K562 (cell line): Measurements from ENCODE around the gene DUSP9. TPM values are rescaled to one million over a fixed set of nuclear protein-coding genes. Genes with fewer than 3 reads are reported as not detected.

ENCODE experiments used
- ATAC-seq: fragments of 200-7000 bp; cut with Tn5 transposase; 3 replicates; pipeline ENCODE4 v1.9.1; 2020; ENCODE audit warnings: moderate library complexity
- BruUV-seq: library from RNA; stranded (reverse); fragments of 400-500 nt; replicated peaks from 2 replicates; lab custom pipeline; 2021; lab: Mats Ljungman, UMichigan
- CTCF ChIA-PET: fragments of 300-600 bp; formaldehyde crosslinking; extraction: SDS; loops from one replicate; lab custom pipeline; 2021; ENCODE audit warnings: low intra/inter-chr PET ratio; lab: Yijun Ruan, JAX
- POLR2A ChIA-PET: fragments of 300-600, 350-650 bp; sonication (Branson Sonifier 250); formaldehyde crosslinking; extraction: SDS; loops from one replicate; lab custom pipeline; 2021; ENCODE audit warnings: antibody characterized with exemption, inconsistent platforms; lab: Yijun Ruan, JAX
- DNase-seq, 4 experiments: peaks; one replicate each; pipeline versions ENCODE4 v3.0.0 to v3.0.0-alpha.2; 2011 to 2018; ENCODE audit warnings: low spot score in 3 of 4, mixed read lengths in 3 of 4; ENCODE audit errors: extremely low read depth in 1 of 4
- FAIRE-seq: peaks from 2 replicates; lab custom pipeline; 2011; peaks lifted over from hg19 to GRCh38; lab: Jason Lieb, UNC
- H2AFZ ChIP-seq: 2 replicates; pipeline ENCODE4 v1.6.0; 2011; ENCODE audit warnings: low read depth, low read length, control low read depth, inconsistent platforms
- H3K27ac ChIP-seq: fragments of 200-600 bp; 3 replicates; pipeline ENCODE4 v1.8.0; 2011; ENCODE audit warnings: low read depth, mild to moderate bottlenecking, control low read depth, inconsistent platforms, low read length, moderate library complexity, mixed read lengths; ENCODE audit errors: extremely low read depth
- H3K27me3 ChIP-seq, 2 experiments: fragments of 300-600 bp in 1 of 2; 2 replicates in 1 of 2; 3 replicates in 1 of 2; pipeline versions ENCODE4 v1.6.0 to v1.8.0; 2011; ENCODE audit warnings: inconsistent platforms in 2 of 2, low read length in 2 of 2, mild to moderate bottlenecking in 1 of 2, mixed read lengths in 1 of 2, moderate library complexity in 1 of 2; ENCODE audit not compliant: control insufficient read depth in 2 of 2, insufficient read depth in 2 of 2
- H3K36me3 ChIP-seq: fragments of 300-600 bp; 3 replicates; pipeline ENCODE4 v1.8.0; 2011; ENCODE audit warnings: mild to moderate bottlenecking, low read length, inconsistent platforms; ENCODE audit not compliant: control insufficient read depth, insufficient read depth
- H3K4me1 ChIP-seq, 2 experiments: fragments of 200-600 bp in 1 of 2; replicated peaks in 1 of 2; 2 replicates in 1 of 2; 3 replicates in 1 of 2; pipeline versions ENCODE4 v1.5.1 to v1.8.0; 2011; ENCODE audit warnings: inconsistent platforms in 2 of 2, low read length in 2 of 2, mild to moderate bottlenecking in 1 of 2, mixed read lengths in 1 of 2, moderate library complexity in 1 of 2; ENCODE audit not compliant: control insufficient read depth in 2 of 2, insufficient read depth in 2 of 2
- H3K4me2 ChIP-seq: 2 replicates; pipeline ENCODE4 v1.6.1; 2011; ENCODE audit warnings: low read length, control low read depth, inconsistent platforms, mixed read lengths; ENCODE audit not compliant: insufficient read depth
- H3K4me3 ChIP-seq: fragments of 200-600 bp; sonication (generic), shearing (Covaris generic); 2 replicates; pipeline ENCODE4 v1.5.1; 2016; ENCODE audit warnings: control low read depth, inconsistent platforms
- H3K79me2 ChIP-seq: fragments of 200-600 bp; 3 replicates; pipeline ENCODE4 v1.8.0; 2011; ENCODE audit warnings: low read length, inconsistent platforms; ENCODE audit not compliant: control insufficient read depth, insufficient read depth
- H3K9ac ChIP-seq, 2 experiments: 2 replicates each; pipeline versions ENCODE4 v1.6.0 to v1.6.1; 2011; ENCODE audit warnings: low read depth in 2 of 2, low read length in 2 of 2, control low read depth in 1 of 2, inconsistent platforms in 1 of 2, mild to moderate bottlenecking in 1 of 2, mixed read lengths in 1 of 2; ENCODE audit not compliant: insufficient read depth in 1 of 2
- H3K9me1 ChIP-seq: one replicate; pipeline ENCODE4 v1.6.0; 2011; ENCODE audit warnings: inconsistent platforms, mild to moderate bottlenecking, low read length, moderate library complexity; ENCODE audit not compliant: control insufficient read depth, insufficient read depth
- H3K9me3 ChIP-seq: replicated peaks from 2 replicates; pipeline ENCODE4 v1.5.1; 2011; ENCODE audit warnings: low read depth, low read length, inconsistent platforms; ENCODE audit not compliant: control insufficient read depth, insufficient read depth
- H4K20me1 ChIP-seq: replicated peaks from 2 replicates; pipeline ENCODE4 v1.6.1; 2011; ENCODE audit warnings: low read length, inconsistent platforms, mixed read lengths; ENCODE audit not compliant: control insufficient read depth, insufficient read depth
- CHD2 ChIP-seq: IDR thresholded peaks from 2 replicates; pipeline ENCODE4 v1.6.1; 2011; ENCODE audit warnings: low read depth, low read length
- CTBP1 ChIP-seq: fragments of 450-650 bp; IDR thresholded peaks from 2 replicates; pipeline ENCODE4 v1.6.1; 2016; ENCODE audit warnings: borderline replicate concordance
- GABPA ChIP-seq: fragments of 200-800 bp; sonication (Bioruptor generic); conservative IDR thresholded peaks from 2 replicates; pipeline ENCODE4 v1.6.1; 2016; ENCODE audit warnings: low read depth, missing genetic modification characterization, missing compliant biosample characterization
- HDAC1 ChIP-seq, 2 experiments: fragments of 450-650 bp; IDR thresholded peaks; 2 replicates each; pipeline ENCODE4 v1.6.1; 2016 to 2017; ENCODE audit warnings: inconsistent platforms in 1 of 2, mild to moderate bottlenecking in 1 of 2, moderate library complexity in 1 of 2
- LCOR ChIP-seq: sonication (generic); formaldehyde crosslinking; IDR thresholded peaks from 2 replicates; pipeline ENCODE4 v1.8.0; 2022; ENCODE audit warnings: mild to moderate bottlenecking, missing genetic modification reagents
- NCOA4 ChIP-seq: fragments of 450-650 bp; IDR thresholded peaks from 2 replicates; pipeline ENCODE4 v1.6.1; 2018; ENCODE audit warnings: mild to moderate bottlenecking; ENCODE audit not compliant: partially characterized antibody
- PCBP1 ChIP-seq: fragments of 200-400 bp; formaldehyde crosslinking; IDR thresholded peaks from 2 replicates; pipeline ENCODE4 v1.6.1; 2018; ENCODE audit warnings: mild to moderate bottlenecking, low read depth, low read length; ENCODE audit not compliant: poor library complexity, severe bottlenecking
- PCBP2 ChIP-seq: fragments of 200-400 bp; formaldehyde crosslinking; IDR thresholded peaks from 2 replicates; pipeline ENCODE4 v1.6.1; 2018; ENCODE audit warnings: low read length, low read depth, mild to moderate bottlenecking, moderate library complexity; ENCODE audit not compliant: poor library complexity, severe bottlenecking
- POLR2G ChIP-seq: fragments of 200-400 bp; formaldehyde crosslinking; IDR thresholded peaks from 2 replicates; pipeline ENCODE4 v1.6.1; 2017; ENCODE audit warnings: low read depth, mild to moderate bottlenecking, antibody characterized with exemption, low read length, moderate library complexity
- RBBP5 ChIP-seq: fragments of 200-600 bp; sonication (generic); IDR thresholded peaks from 2 replicates; pipeline ENCODE4 v1.6.1; 2012; ENCODE audit warnings: borderline replicate concordance, mild to moderate bottlenecking, low read length, control low read depth, inconsistent platforms; ENCODE audit not compliant: insufficient read depth, poor library complexity, severe bottlenecking
- RBM25 ChIP-seq: fragments of 200-400 bp; formaldehyde crosslinking; IDR thresholded peaks from 2 replicates; pipeline ENCODE4 v1.6.1; 2018; ENCODE audit warnings: low read length, low read depth, moderate library complexity; ENCODE audit not compliant: severe bottlenecking
- SMAD4 ChIP-seq: fragments of 250-450 bp; sonication (Bioruptor Pico); conservative IDR thresholded peaks from 2 replicates; pipeline ENCODE4 v1.8.0; 2021; ENCODE audit warnings: inconsistent platforms, mild to moderate bottlenecking, moderate library complexity
- TOE1 ChIP-seq, 2 experiments: fragments of 450-650 bp in 1 of 2; sonication (generic) in 1 of 2; formaldehyde crosslinking in 1 of 2; IDR thresholded peaks; 2 replicates each; pipeline versions ENCODE4 v1.7.1 to v1.8.0; 2016 to 2022; ENCODE audit warnings: borderline replicate concordance in 2 of 2, mild to moderate bottlenecking in 2 of 2, antibody characterized with exemption in 1 of 2, inconsistent platforms in 1 of 2, low read depth in 1 of 2, missing genetic modification reagents in 1 of 2, moderate library complexity in 1 of 2
- WGBS: fragments of 100-300 bp; shearing (Covaris generic); methylation state at CpG from one replicate; pipeline ENCODE4 v1.1.6; 2016; ENCODE audit warnings: low coverage, mixed read lengths; ENCODE audit not compliant: insufficient coverage; ENCODE audit errors: missing lambda C conversion rate; 5-methylcytosine and 5-hydroxymethylcytosine counted together
- in situ Hi-C: fragments of 300-500 bp; cut with MboI; formaldehyde crosslinking; loops from 4 replicates; pipeline ENCODE4 v1.15.0; 2018; ENCODE audit warnings: inconsistent platforms, mixed read lengths
- intact Hi-C: fragments of 100-400 bp; cut with micrococcal nuclease; formaldehyde crosslinking; loops from 2 replicates; pipeline ENCODE4 v1.14.2; 2022
- polyA plus RNA-seq, 8 experiments: library from polyadenylated mRNA; depleted of rRNA in 4 of 8; stranded (reverse) in 5 of 8; unstranded in 3 of 8; fragments of >200 nt; fragmentation: Nextera tagmentation in 2 of 8; fragmentation: Illumina TruSeq in 1 of 8; extraction: Ambion mirVana in 2 of 8; extraction: Trizol in 1 of 8; gene quantifications; 2 replicates each; pipeline versions ENCODE4 v1.2.1 to v1.2.3, GENCODE V29; 2011 to 2014; ENCODE audit warnings: inconsistent platforms in 1 of 8, missing spikeins in 1 of 8
- total RNA-seq, 7 experiments: library from RNA; depleted of rRNA in 6 of 7; stranded (reverse); fragments of >200 nt in 6 of 7; fragmentation: Illumina TruSeq in 2 of 7; extraction: Trizol in 2 of 7; gene quantifications; 2 replicates each; pipeline versions ENCODE4 v1.2.1 to v1.2.3, GENCODE V29; 2011 to 2021; ENCODE audit warnings: low replicate concordance in 1 of 7
- TF ChIP-seq, protein P1 (sequence below): sonication (generic); formaldehyde crosslinking; IDR thresholded peaks from 2 replicates; pipeline ENCODE4 v1.8.0; 2023; ENCODE audit warnings: mild to moderate bottlenecking, missing genetic modification reagents

Gene DUSP9
- total and polyA plus RNA-seq, 9 of the 15 experiments (the other 6 are each of a cell fraction or from before 2014, with no cell fraction given): 0.11 to 14.1 (median 5.5) TPM

- Histone ChIP-seq H3K27me3 (0 out of 5 replicates have a peak, but pooled peaks cover 0 to 9% of the 10 kb centered on the region in 2 experiments), H4K20me1 (no peaks in the 10 kb centered on the region), H3K36me3 (peaks cover 20% of the 10 kb centered on the region; the same call in 2 of the 3 replicates), H3K27ac (peak within 1 kb of the TSS; percentile 62), H3K4me2 (peak within 1 kb of the TSS; percentile 90), H3K4me1 (peaks cover 8 to 22% of the 10 kb centered on the region in 2 experiments; a peak in 4 of 5 replicates), H3K79me2 (peaks cover 22% of the 10 kb centered on the region; the same call in 2 of the 3 replicates), H3K4me3 (peak within 1 kb of the TSS; percentile 75), H2AFZ (peak within 1 kb of the TSS; percentile 97), H3K9me3 (no peaks in the 10 kb centered on the region), H3K9ac (peak within 1 kb of the TSS; percentile 74 to 94), H3K9me1 (no peaks in the 10 kb centered on the region)
- peak; percentile 25 to 46 (median 34) for DNase-seq
- peak; percentile 79 for ATAC-seq
- in situ Hi-C loops (no loop called here), intact Hi-C loops (no loop called here)
- no peak for FAIRE-seq
- BruUV-seq: no TSS peak
- 2% methylated on average over 22 of the region's 79 CpGs for WGBS
- ChIA-PET POLR2A (interaction anchor here (0.6 to 1.9 kb wide), 3 partner anchors 10 to 657 kb away, joined by 3 to 12 read pairs (median 6); no protein-coding TSS in a partner anchor), CTCF (no interaction called here)
- TF ChIP-seq LCOR (CRISPR knock-in tag) (no peak), NCOA4 (no peak), PCBP1 (peak; percentile 59), GABPA (tag) (peak; percentile 42; the same call in 1 of the 2 replicates), RBM25 (no peak), HDAC1 (IDR thresholded peaks at IDR 0.05) (peak in 1 of 2 experiments; percentile 47; a peak in 1 of 4 replicates), SMAD4 (CRISPR knock-in tag) (no peak), RBBP5 (peak; percentile 47), PCBP2 (no peak), TOE1 (IDR thresholded peaks at IDR 0.05; ENCODE audit: borderline replicate concordance) (no peak), TOE1 (CRISPR knock-in tag; IDR thresholded peaks at IDR 0.05; ENCODE audit: borderline replicate concordance, low read depth) (no peak), POLR2G (peak; percentile 86), CTBP1 (peak; percentile 56), CHD2 (no peak)
- TF ChIP-seq, protein P1, sequence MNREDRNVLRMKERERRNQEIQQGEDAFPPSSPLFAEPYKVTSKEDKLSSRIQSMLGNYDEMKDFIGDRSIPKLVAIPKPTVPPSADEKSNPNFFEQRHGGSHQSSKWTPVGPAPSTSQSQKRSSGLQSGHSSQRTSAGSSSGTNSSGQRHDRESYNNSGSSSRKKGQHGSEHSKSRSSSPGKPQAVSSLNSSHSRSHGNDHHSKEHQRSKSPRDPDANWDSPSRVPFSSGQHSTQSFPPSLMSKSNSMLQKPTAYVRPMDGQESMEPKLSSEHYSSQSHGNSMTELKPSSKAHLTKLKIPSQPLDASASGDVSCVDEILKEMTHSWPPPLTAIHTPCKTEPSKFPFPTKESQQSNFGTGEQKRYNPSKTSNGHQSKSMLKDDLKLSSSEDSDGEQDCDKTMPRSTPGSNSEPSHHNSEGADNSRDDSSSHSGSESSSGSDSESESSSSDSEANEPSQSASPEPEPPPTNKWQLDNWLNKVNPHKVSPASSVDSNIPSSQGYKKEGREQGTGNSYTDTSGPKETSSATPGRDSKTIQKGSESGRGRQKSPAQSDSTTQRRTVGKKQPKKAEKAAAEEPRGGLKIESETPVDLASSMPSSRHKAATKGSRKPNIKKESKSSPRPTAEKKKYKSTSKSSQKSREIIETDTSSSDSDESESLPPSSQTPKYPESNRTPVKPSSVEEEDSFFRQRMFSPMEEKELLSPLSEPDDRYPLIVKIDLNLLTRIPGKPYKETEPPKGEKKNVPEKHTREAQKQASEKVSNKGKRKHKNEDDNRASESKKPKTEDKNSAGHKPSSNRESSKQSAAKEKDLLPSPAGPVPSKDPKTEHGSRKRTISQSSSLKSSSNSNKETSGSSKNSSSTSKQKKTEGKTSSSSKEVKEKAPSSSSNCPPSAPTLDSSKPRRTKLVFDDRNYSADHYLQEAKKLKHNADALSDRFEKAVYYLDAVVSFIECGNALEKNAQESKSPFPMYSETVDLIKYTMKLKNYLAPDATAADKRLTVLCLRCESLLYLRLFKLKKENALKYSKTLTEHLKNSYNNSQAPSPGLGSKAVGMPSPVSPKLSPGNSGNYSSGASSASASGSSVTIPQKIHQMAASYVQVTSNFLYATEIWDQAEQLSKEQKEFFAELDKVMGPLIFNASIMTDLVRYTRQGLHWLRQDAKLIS (CRISPR knock-in tag): no peak
These were observed 48.3 kb upstream of the DUSP9 start, which contains the start of gene CCNQ for GRCh38 chrX:153598541-153599191. TSS of gene CCNQ (minus strand) at chrX:153599139. CDS start at chrX:153599073, 66 bp downstream.
